KMS-11 (cell line): ENCODE data around the gene GAA.

Source experiments
- H2AFZ ChIP-seq: fragments of 200-600 bp; sonication (generic); 2 replicates; pipeline ENCODE4 v1.6.1; 2016; ENCODE audit warnings: antibody characterized with exemption, mixed run types, low read depth
- H3K27ac ChIP-seq: fragments of 200-600 bp; sonication (generic); 2 replicates; pipeline ENCODE4 v1.6.1; 2016; ENCODE audit warnings: mild to moderate bottlenecking, mixed run types
- H3K27me3 ChIP-seq: fragments of 200-600 bp; sonication (generic); 2 replicates; pipeline ENCODE4 v1.6.1; 2017; ENCODE audit warnings: mild to moderate bottlenecking, low read depth, mixed run types, moderate library complexity; ENCODE audit not compliant: insufficient read depth
- H3K36me3 ChIP-seq: fragments of 200-600 bp; sonication (generic); 2 replicates; pipeline ENCODE4 v1.6.1; 2017; ENCODE audit warnings: mild to moderate bottlenecking, mixed run types; ENCODE audit not compliant: insufficient read depth
- H3K4me1 ChIP-seq: fragments of 200-600 bp; sonication (generic); 2 replicates; pipeline ENCODE4 v1.6.1; 2016; ENCODE audit warnings: mild to moderate bottlenecking, low read depth, mixed run types; ENCODE audit not compliant: poor library complexity, severe bottlenecking
- H3K4me2 ChIP-seq: fragments of 200-600 bp; sonication (generic); 2 replicates; pipeline ENCODE4 v1.7.0; 2016; ENCODE audit warnings: mild to moderate bottlenecking, mixed run types
- H3K4me3 ChIP-seq: fragments of 200-600 bp; sonication (generic); IDR thresholded peaks from 2 replicates; pipeline ENCODE4 v1.6.1; 2017; ENCODE audit warnings: low read depth, low read length, mixed read lengths; ENCODE audit not compliant: insufficient read depth
- H3K79me2 ChIP-seq: fragments of 200-600 bp; sonication (generic); 2 replicates; pipeline ENCODE4 v1.6.1; 2016; ENCODE audit warnings: low read depth, mixed run types; ENCODE audit not compliant: insufficient read depth
- H3K9ac ChIP-seq: fragments of 200-600 bp; sonication (generic); 2 replicates; pipeline ENCODE4 v1.6.1; 2016; ENCODE audit warnings: mild to moderate bottlenecking, mixed run types
- H4K20me1 ChIP-seq: fragments of 200-600 bp; sonication (generic); 2 replicates; pipeline ENCODE4 v1.6.1; 2016; ENCODE audit warnings: mild to moderate bottlenecking, mixed run types; ENCODE audit not compliant: insufficient read depth
- TF ChIP-seq, protein P1 (sequence below): fragments of 200-600 bp; sonication (generic); conservative IDR thresholded peaks from 2 replicates; pipeline ENCODE4 v1.6.1; 2017; ENCODE audit warnings: low read depth, mild to moderate bottlenecking, antibody characterized with exemption, low read length, moderate library complexity, mixed read lengths

The GAA gene

GRCh38 chr17:80064696-80065095, 36.7 kb upstream of the GAA start:
- TF ChIP-seq, protein P1, sequence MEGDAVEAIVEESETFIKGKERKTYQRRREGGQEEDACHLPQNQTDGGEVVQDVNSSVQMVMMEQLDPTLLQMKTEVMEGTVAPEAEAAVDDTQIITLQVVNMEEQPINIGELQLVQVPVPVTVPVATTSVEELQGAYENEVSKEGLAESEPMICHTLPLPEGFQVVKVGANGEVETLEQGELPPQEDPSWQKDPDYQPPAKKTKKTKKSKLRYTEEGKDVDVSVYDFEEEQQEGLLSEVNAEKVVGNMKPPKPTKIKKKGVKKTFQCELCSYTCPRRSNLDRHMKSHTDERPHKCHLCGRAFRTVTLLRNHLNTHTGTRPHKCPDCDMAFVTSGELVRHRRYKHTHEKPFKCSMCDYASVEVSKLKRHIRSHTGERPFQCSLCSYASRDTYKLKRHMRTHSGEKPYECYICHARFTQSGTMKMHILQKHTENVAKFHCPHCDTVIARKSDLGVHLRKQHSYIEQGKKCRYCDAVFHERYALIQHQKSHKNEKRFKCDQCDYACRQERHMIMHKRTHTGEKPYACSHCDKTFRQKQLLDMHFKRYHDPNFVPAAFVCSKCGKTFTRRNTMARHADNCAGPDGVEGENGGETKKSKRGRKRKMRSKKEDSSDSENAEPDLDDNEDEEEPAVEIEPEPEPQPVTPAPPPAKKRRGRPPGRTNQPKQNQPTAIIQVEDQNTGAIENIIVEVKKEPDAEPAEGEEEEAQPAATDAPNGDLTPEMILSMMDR = no peak
- Histone ChIP-seq H3K27me3 (peaks cover 21% of the 10 kb centered on the region; the same call in 1 of the 2 replicates), H3K27ac (no peak overlapping the region), H3K4me3 (no peak overlapping the region), H3K9ac (no peak overlapping the region), H2AFZ (no peak overlapping the region), H3K4me1 (no peaks in the 10 kb centered on the region), H3K4me2 (no peak overlapping the region), H3K36me3 (no peaks in the 10 kb centered on the region), H4K20me1 (no peaks in the 10 kb centered on the region), H3K79me2 (no peaks in the 10 kb centered on the region)

DNA sequence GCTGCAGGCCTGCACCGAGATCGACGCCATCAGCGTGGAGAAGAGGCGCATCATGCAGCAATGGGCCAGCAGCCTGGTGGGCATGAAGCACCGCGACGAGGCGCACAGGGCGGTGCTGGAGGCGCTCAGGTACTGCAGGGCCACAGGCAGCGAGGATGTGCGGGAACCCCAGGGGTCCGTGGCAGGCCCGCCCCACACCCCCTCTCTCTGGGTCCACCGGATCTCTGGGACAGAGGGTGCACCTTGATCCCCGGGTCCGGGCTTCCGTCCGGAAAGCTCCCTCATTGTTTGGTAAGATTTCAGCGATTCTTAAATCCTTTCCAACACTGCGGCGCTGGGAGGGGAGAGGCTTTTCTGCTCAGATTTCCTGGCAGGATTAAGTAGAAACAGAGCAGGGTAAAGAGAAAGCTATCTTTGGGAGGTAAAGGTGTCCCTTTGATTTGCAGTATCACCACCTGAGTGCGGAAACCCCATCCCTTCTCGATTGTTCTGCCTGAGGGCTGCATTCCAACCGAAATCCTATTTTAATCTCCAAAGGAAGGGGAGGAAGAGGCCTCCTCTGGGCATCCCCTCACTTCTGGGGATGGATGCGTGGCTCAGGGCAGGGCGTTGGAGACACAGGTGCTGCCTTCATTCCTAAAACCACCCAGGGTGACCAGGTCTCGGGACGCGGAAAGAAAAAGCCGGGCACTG, 35.8 kb upstream of the GAA start:
- no peak overlapping the region for H3K27ac ChIP-seq
- no peak overlapping the region for H3K9ac ChIP-seq
- H3K4me1 ChIP-seq = no peaks in the 10 kb centered on the region
- H4K20me1 ChIP-seq = no peaks in the 10 kb centered on the region
- H2AFZ ChIP-seq = no peak overlapping the region
- no peak overlapping the region for H3K4me3 ChIP-seq
- TF ChIP-seq, protein P1 = no peak
- no peaks in the 10 kb centered on the region for H3K79me2 ChIP-seq
- H3K4me2 ChIP-seq = no peak overlapping the region
- H3K27me3 ChIP-seq = peaks cover 18% of the 10 kb centered on the region; the same call in 1 of the 2 replicates
- no peaks in the 10 kb centered on the region for H3K36me3 ChIP-seq

- H3K4me3 ChIP-seq = no peak overlapping the region
- no peaks in the 10 kb centered on the region for H3K4me1 ChIP-seq
Measured at GRCh38 chr17:80067393-80067986, 33.9 kb upstream of the GAA start.

GRCh38 chr17:80068301-80069222, 32.8 kb upstream of the GAA start:
- no peak overlapping the region for H3K27ac ChIP-seq
- H3K27me3 ChIP-seq = peaks cover 10% of the 10 kb centered on the region; the same call in 1 of the 2 replicates
- no peak overlapping the region for H3K9ac ChIP-seq
- no peak overlapping the region for H3K4me3 ChIP-seq
- H3K4me2 ChIP-seq = no peak overlapping the region
- TF ChIP-seq, protein P1 = no peak
- H3K36me3 ChIP-seq = no peaks in the 10 kb centered on the region
- no peaks in the 10 kb centered on the region for H3K4me1 ChIP-seq
- no peaks in the 10 kb centered on the region for H4K20me1 ChIP-seq
- no peak overlapping the region for H2AFZ ChIP-seq
- H3K79me2 ChIP-seq = no peaks in the 10 kb centered on the region

More at GRCh38 chr17:80067393-80067986, 33.9 kb upstream of the GAA start:
- Histone ChIP-seq H4K20me1 (no peaks in the 10 kb centered on the region), H3K4me2 (no peak overlapping the region), H3K9ac (no peak overlapping the region), H3K79me2 (no peaks in the 10 kb centered on the region), H3K36me3 (no peaks in the 10 kb centered on the region), H2AFZ (no peak overlapping the region), H3K27me3 (peaks cover 11% of the 10 kb centered on the region; the same call in 1 of the 2 replicates), H3K27ac (no peak overlapping the region)
- TF ChIP-seq, protein P1 = no peak
